ENCODE measurements around the gene IL22RA2.

The IL22RA2 gene

GRCh38 chr6:137167702-137168377 is 5.6 kb downstream of the IL22RA2 start:
- no peak for DNase-seq (ENCODE audit: low read depth in 2 of 2, low spot score in 1 of 2)

- no peak for DNase-seq (ENCODE audit: low read depth in 2 of 2, low spot score in 1 of 2)
These were observed 7.0 kb downstream of the IL22RA2 start for GRCh38 chr6:137166247-137167098.

GRCh38 chr6:137165375-137166246 is 7.8 kb downstream of the IL22RA2 start:
- no peak for DNase-seq (ENCODE audit: low read depth in 2 of 2, low spot score in 1 of 2)

GRCh38 chr6:137163732-137164318 is 9.6 kb downstream of the IL22RA2 start:
- DNase-seq (ENCODE audit: low read depth in 2 of 2, low spot score in 1 of 2): no peak

GRCh38 chr6:137162692-137163306 is 10.6 kb downstream of the IL22RA2 start:
- no peak for DNase-seq (ENCODE audit: low read depth in 2 of 2, low spot score in 1 of 2)

DNA sequence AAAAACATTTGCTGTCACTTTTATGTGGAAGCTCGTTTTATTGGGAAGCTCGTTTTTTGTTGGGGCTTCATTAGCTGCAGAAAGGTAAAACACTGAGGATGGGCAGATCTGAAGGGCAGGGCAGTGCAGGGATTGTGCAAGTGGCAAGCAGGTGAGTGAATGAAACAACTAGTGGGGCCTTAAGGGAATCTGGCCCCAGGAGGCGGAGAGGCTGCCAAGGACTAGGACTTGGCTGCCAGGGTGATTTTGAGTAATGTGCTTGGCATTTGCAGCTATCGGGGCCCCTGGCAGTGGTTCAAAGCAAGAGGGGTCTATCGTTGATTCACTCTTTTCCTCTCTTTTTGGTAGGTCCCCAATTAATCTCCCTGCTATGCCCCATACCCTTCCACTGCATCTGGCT is 11.5 kb downstream of the IL22RA2 start:
- no peak for DNase-seq (ENCODE audit: low read depth in 2 of 2, low spot score in 1 of 2)

- no peak for DNase-seq (ENCODE audit: low read depth in 2 of 2, low spot score in 1 of 2)
These were observed 12.7 kb downstream of the IL22RA2 start for GRCh38 chr6:137160763-137161162.

- no peak for DNase-seq (ENCODE audit: low read depth in 2 of 2, low spot score in 1 of 2)
These were observed 13.5 kb downstream of the IL22RA2 start for GRCh38 chr6:137159912-137160311.

DNA sequence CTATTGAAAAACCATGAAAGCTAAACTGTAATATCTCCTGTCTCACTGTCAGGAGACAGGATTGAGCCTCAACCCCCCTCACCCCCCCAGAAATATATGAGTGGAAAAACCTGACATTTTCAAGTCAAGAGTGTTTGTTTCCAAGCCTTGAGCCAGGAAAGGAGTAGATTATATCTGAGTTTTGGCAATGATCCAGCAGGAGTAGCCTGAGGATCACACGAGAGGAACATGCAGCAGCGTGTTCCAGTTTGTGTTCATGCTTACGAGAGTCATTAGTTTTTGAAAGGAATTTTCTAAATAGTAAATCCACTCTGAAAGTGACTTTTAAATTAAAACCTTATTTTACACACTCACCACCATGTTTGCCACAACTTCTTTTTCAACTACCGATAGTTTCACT is 15.8 kb downstream of the IL22RA2 start:
- no peak for DNase-seq (ENCODE audit: low read depth in 2 of 2, low spot score in 1 of 2)

DNA sequence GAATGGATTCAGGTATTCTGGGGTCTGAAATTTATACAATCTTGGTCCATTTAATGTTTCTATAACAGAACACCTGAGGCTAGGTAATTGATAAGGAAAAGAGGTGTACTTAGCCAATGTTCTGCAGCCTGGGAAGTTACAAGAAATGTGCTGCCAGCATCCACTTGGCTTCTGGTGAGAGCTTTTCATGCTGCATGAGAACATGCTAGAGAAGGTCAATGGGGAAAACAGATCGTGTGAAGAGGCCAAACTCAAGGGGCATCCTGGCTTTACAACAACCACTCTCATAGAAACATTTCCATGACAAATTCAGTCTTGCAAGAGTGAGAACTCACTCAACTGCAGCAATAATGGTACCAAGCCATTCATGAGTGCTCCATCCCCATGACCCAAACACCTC is 16.8 kb downstream of the IL22RA2 start:
- no peak for DNase-seq (ENCODE audit: low read depth in 2 of 2, low spot score in 1 of 2)

- DNase-seq (ENCODE audit: low read depth in 2 of 2, low spot score in 1 of 2): no peak
These were observed 17.6 kb downstream of the IL22RA2 start for GRCh38 chr6:137155830-137156229.

DNA sequence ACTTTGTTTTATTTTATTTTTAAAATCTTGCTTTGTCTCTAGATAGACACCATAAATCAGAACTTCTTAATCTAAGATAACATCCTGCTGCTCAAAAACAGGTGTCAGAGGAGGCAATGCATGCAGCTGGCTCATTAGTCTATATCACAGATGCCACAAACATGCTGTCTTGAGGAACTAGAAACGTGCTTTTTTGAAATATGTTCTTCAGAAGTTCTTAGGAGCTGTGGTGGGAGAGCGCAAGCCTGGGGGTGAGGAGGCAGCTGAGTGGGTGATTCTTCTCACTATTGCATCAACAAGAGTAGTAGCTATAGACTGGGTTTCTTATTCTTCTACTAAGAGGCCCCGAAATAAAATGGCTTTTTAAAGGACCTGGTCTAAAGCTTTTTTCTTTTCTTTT is 23.4 kb downstream of the IL22RA2 start:
- DNase-seq (ENCODE audit: low read depth in 2 of 2, low spot score in 1 of 2): no peak

DNA sequence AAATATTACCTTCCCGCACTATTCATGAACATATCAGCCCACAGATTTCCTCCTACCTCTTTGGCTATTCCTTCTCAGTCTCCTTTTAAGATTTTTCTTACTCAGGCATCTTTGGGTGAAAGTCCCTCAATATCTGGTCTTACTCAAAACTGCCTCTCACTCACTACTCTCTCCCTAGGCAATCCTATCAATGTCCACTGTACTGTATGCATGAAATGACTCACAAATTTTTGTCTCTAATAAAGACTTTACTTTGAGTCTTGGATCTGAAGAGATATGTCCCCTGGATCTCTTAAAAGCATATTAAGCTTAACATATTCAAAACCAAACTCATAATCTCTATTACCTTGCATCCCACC is 24.4 kb downstream of the IL22RA2 start:
- DNase-seq (ENCODE audit: low read depth in 2 of 2, low spot score in 1 of 2): no peak

DNA sequence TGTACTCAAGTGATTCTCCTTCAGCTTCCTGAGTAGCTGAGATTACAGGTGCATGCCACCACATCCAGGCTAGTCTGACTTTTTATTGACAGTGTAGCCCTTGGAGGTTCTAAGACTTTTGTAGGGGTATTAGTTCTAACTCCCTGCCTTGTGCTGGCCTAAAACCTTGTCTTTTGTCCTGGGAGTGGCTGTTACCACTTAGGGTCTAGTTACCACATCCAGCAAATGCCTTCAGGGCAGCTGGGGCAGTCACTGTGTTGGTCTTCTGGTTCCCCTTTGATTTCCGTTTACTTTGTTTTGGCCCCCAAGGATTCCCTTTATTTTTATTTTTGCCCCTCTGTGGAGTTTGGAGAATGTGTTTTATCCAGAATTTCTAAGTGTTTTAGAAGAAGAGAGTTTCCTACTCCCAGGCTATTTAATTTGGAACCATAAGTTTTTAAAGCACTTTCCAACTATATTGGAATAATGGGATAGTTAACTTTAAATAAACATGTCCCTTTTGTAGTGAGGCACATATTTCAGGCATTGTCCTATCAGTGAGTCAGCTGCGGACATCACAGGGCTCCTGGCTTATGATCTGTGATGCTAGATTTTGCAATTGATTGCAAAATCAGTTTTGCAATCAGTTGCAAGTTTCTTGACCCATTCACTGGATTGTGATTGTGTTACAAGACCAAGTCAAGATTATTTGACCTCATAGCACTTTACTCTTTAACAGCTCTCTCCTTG is 25.0 kb downstream of the IL22RA2 start:
- no peak for DNase-seq (ENCODE audit: low read depth in 2 of 2, low spot score in 1 of 2)

- DNase-seq (ENCODE audit: low read depth in 2 of 2, low spot score in 1 of 2): no peak
These were observed 26.2 kb downstream of the IL22RA2 start for GRCh38 chr6:137147195-137147594.

DNA sequence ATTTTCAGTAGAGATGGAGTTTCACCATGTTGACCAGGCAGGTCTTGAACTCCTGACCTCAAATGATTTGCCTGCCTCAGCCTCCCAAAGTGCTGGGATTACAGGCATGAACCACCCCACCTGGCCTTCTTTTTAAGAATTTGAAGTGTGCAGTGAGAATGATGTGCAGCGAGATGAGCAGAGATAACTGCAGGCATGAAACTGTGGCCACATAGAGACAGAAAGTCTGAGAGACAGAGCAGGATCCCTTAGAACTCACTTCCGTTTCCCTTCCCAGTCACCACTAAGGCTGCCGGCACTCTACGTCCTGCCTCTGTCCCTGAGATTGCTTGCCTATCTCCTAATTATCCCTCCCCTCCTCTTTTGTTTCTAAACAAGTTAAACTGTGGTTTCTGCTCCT is 27.2 kb downstream of the IL22RA2 start:
- DNase-seq (ENCODE audit: low read depth in 2 of 2, low spot score in 1 of 2): no peak

DNA sequence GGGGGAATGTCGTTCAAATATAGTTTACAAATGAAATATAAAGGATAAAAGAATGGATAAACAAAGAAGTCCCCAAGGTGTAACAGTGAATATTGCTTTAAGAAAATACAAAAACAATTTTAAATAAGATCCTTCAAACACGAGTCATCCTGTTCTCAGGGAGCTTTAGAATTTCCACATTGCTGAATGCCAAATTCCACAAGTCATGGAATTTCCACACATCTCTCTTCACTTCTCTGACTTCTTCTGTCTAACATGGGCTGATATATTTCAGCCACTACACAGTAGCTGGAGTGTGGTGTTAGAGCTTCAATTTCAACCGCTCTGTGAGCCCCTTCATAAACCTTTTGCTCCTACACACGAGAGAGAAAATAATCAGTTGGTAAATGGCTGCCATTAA is 28.0 kb downstream of the IL22RA2 start:
- DNase-seq (ENCODE audit: low read depth in 2 of 2, low spot score in 1 of 2): no peak

GRCh38 chr6:137136065-137136464 is 37.4 kb downstream of the IL22RA2 start:
- no peak for DNase-seq (ENCODE audit: low read depth in 2 of 2, low spot score in 1 of 2)

DNA sequence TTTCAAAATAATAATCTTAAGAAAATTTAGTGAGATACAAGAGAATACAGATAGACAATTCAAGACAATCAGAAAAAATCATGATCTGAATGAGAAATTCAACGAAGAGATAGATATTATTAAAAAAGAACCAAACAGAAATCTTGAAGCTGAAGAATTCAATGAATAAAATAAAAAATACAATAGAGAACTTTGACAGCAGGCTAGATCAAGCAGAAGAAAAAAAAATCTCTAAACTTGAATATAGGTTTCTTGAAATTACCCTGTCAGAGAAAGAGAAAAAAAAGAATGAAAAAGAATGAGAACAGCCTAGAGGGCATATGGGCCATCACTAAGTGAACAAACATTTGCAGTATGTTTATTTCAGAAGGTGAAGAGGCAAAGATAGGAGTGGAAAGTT is 39.0 kb downstream of the IL22RA2 start:
- no peak for DNase-seq (ENCODE audit: low read depth in 2 of 2, low spot score in 1 of 2)

DNA sequence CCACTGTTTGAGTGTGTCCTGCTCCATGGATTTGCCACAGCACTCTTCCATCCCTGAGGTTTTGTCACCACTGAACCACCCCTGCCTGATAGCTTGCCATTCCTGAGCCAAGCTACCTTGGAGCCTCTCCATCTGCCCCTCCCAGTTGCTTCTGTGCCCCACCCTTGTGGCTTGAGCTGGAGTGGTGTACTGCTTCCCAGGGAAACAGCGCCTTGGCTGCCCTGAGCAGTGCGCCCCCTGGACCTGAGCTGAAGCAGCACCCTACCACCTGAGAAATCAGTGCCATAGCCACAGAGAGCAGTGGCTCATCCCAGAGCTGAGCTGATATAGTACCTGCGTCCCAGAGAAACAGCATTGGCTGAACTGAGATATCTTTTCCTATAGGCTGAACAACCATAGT is 40.3 kb downstream of the IL22RA2 start:
- no peak for DNase-seq (ENCODE audit: low read depth in 2 of 2, low spot score in 1 of 2)

Data from stimulated activated CD8-positive, alpha-beta memory T cell treated with anti-CD3 and anti-CD28 coated beads, Interleukin-4, amount 100 ng/mL, for 4 hours (primary cell).